ENCODE data around the gene RBCK1.

DNA sequence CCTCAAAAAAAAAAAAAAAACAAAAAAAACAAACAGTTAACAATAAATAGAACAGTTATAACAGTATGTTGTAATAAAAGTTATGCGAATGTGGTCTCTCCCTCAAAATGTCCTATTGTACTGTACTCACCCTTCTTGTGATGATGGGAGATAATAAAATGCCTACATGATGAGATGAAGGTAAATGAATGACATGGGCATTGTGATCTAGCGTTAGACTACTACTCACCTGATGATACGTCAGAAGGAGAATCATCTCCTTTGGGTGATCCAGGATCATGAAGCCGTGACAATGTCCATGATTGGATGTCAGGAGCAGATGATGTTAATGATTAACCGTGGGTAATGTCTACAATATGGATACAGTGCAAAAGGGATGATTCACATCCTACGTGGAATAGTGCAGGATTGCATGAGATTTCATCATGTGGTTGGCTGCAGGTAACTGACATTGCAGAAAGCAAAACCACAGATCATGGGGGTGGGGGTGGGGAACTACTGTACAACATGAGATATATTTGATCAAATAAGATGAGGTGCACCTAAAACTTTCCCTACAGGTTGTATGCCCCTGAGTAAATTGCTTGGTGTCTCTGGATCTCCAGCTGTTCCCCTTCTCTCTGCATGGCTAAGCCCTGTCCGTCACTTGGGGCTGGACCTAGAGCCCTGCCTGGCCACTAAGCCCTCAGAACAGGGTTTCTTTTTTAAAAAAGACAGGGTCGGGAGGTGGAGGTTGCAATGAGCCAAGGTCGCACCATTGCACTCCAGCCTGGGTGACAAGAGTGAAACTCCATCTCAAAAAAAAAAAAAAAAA lies 6.2 kb upstream of the RBCK1 start:
- no peak for TF ChIP-seq POLR2A (IDR thresholded peaks at IDR 0.05)
- TF ChIP-seq, protein P1, sequence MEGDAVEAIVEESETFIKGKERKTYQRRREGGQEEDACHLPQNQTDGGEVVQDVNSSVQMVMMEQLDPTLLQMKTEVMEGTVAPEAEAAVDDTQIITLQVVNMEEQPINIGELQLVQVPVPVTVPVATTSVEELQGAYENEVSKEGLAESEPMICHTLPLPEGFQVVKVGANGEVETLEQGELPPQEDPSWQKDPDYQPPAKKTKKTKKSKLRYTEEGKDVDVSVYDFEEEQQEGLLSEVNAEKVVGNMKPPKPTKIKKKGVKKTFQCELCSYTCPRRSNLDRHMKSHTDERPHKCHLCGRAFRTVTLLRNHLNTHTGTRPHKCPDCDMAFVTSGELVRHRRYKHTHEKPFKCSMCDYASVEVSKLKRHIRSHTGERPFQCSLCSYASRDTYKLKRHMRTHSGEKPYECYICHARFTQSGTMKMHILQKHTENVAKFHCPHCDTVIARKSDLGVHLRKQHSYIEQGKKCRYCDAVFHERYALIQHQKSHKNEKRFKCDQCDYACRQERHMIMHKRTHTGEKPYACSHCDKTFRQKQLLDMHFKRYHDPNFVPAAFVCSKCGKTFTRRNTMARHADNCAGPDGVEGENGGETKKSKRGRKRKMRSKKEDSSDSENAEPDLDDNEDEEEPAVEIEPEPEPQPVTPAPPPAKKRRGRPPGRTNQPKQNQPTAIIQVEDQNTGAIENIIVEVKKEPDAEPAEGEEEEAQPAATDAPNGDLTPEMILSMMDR (IDR thresholded peaks at IDR 0.05): no peak

All from testis (tissue), 2 donors.